HG02870 (cell line): ENCODE results near the gene SEPTIN14.
"Not testable (repeated sequence)": the region's sequence is repeated elsewhere in the genome, so short reads cannot be mapped to it uniquely, and the experiment has no call there.

Source experiments
- ATAC-seq: cut with Tn5 transposase; IDR thresholded peaks from one replicate; pipeline ENCODE4 v1.9.1; 2021; ENCODE audit warnings: mild to moderate bottlenecking, moderate library complexity; ENCODE audit not compliant: unreplicated experiment

The SEPTIN14 gene

DNA sequence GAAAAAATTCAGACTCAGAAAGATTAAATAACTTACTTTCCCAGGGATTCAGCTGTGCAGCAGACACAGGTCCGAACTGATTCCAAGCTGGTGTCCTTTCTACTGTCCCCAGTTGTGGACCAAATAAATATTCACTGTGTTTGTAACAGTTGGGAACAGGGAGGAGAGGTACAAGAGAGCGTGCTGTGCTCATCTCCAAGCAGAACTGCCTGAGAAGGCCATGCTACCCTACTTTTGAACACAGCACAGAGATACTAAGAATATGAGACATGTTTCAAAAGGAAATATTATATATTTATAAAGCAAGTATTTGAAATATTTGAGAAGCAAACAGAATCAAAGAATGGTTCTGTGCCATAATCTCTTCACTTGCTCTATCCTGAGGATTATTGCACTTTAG is at the start of gene SEPTIN14:
SEPTIN14 (minus strand) TSS at position 101 of the 400 bp plus-strand sequence. CDS start 756 bp downstream, outside the sequence.
- not testable (repeated sequence) for ATAC-seq

- ATAC-seq = peak; percentile 97
These were observed 41.6 kb upstream of the SEPTIN14 start for GRCh38 chr7:55903985-55904759.

DNA sequence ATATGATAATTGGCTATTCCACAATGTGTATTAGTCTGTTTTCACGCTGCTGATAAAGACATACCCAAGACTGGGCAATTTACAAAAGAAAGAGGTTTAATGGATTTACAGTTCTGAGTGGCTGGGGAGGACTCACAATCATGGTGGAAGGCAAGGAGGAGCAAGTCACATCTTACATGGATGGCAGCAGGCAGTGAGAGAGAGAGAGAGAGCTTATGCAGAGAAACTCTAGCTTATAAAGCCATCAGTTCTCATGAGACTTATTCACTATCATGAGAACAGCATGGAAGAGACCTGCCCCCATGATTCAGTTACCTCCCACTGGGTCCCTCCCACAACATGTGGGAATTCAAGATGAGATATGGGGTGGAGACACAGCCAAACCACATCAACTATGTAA is 38.5 kb upstream of the SEPTIN14 start:
- ATAC-seq = not testable (repeated sequence)

DNA sequence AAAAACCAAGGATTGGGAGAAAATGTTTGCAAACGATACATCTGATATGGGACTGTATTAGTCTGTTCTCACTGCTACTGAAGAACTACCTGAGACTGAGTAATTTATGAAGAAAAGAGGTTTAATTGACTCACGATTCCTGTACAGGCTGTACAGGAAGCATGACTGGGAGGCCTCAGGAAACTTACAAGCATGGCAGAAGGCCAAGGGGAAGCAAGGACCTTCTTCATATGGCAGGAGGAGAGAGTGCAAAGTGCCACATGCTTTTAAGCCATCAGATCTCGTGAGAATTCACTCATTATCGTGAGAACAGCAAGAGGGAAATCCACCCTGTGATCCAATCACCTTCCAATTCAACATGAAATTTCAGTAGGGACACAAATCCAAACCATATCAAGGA is 35.7 kb upstream of the SEPTIN14 start:
- ATAC-seq = no peak

- no peak for ATAC-seq
These were observed 32.5 kb upstream of the SEPTIN14 start for GRCh38 chr7:55895021-55895420.

GRCh38 chr7:55893940-55894339 is 31.4 kb upstream of the SEPTIN14 start:
- ATAC-seq = no peak

DNA sequence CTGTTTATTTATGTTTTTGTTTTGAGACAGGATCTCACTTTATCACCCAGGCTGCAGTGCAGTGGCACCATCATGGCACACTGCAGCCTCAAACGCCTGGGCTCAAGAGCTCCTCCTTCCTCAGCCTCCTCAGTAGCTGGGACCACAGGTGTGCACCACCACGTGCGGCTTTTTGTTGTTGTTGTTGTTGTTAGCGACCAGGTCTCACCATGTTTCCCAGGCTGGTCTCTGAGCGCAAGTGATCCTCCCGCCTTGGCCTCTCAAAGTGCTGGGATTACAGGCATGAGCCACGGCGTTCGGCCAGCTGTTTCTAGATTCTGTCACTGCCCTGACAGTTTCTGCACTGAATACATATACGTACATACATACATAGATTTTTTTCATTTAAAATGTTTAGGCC is 25.8 kb upstream of the SEPTIN14 start:
- ATAC-seq = not testable (repeated sequence)

DNA sequence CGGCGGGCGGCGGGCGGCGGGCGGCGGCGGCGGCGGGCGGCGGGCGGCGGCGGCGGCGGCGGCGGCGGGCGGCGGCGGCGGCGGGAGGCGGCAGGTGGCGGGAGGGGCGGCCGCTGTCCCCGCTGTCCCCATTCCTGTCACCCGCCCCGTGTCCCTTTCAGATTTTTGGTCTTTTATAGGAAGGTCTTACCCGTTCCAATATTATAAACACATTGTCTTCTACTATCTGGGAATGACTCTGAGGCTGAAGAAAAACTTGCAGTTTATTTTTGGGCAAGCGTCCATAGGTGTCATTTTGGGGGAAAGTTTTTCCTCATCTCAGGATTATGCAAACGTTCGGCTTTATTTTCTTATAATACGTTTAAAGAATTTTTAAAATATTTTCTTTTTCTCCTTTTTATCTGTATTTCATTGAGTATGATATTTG is 25.3 kb upstream of the SEPTIN14 start:
- ATAC-seq = no peak

DNA sequence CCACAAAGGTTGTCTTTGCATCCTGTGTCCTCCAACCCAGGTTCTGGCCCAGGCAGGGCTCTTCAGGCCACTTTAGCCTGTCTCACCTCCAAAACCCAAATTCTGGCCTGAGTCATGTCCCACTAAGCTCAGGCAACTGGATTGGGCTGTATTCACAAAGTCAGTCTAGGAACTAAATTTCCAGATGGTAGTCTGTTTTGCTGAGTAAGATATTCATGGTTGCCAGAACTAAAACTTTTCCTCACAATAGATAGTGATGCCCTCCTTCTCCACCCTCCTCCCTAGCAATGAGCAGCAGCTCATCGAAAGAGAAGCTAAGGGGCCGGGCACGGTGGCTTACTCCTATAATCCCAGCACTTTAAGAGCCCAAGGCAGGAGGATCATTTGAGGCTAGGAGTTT is 21.8 kb upstream of the SEPTIN14 start:
- ATAC-seq = no peak

DNA sequence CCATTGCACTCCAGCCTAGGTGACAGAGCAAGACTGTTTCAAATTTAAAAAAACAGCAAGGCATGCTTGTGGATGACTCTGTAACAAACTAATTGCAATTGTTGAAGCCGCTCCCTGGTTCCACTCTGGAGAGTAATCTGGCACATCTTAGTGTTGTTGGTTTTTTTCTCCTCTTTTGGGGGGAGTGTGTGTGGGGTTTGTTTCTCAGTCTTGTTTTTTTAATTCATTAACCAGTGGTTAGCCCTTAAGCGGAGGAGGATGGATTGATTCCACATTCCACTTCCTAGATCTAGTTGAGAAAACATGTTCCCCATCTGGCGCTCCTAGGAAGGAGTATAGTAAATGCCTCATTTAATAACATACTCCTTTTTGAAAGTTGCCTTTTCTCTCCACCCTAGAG is 16.1 kb upstream of the SEPTIN14 start:
- ATAC-seq = no peak

- no peak for ATAC-seq
These were observed 14.8 kb upstream of the SEPTIN14 start for GRCh38 chr7:55877308-55877707.

DNA sequence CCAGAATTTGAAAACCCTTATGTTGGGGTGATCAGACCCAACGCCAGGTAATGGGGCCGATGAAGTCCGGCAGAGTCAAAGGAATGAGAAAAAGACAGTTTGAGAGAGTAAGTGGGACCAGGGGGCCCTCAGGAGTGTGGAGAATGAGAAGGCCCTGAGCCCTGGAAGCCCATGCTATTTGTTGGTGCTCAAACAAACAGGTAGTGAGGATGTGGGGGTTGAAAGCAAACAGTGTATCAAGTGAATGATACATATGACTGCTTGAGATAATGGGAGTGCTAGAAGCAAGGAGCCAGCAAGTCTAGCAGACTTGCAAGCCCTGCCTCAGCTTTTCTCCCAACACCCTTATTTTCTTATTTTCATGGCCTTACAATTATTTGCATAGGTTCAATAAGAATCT is 11.2 kb upstream of the SEPTIN14 start:
- no peak for ATAC-seq

- no peak for ATAC-seq
These were observed 9.5 kb upstream of the SEPTIN14 start for GRCh38 chr7:55871932-55872485.

DNA sequence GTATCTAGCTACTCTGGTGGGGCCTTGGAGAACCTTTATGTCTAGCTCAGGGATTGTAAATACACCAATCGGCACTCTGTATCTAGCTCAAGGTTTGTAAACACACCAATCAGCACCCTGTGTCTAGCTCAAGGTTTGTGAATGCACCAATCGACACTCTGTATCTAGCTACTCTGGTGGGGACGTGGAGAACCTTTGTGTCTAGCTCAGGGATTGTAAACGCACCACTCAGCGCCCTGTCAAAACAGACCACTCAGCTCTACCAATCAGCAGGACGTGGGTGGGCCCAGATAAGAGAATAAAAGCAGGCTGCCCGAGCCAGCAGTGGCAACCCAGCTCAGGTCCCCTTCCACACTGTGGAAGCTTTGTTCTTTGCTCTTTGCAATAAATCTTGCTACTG is 6.4 kb upstream of the SEPTIN14 start:
- not testable (repeated sequence) for ATAC-seq

DNA sequence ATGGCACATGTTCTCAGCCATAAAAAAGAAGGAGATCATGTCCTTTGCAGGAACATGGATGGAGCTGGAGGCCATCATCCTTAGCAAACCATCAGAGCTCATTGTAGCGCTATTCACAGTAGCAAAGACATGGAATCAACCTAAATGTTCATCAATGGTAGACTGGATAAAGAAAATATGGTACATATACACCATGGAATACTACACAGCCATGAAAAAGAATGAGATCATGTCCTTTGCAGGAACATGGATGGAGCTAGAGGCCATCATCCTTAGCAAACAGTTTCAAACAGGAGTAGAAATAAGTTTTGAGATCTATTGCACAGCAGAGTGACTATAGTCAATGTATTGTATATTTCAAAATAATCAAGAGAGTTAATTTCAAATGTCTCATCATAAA is 17.4 kb downstream of the SEPTIN14 start:
- ATAC-seq = not testable (repeated sequence)

- no peak for ATAC-seq
These were observed 24.0 kb downstream of the SEPTIN14 start for GRCh38 chr7:55838595-55838994.

GRCh38 chr7:55827577-55827976 is 35.0 kb downstream of the SEPTIN14 start:
- no peak for ATAC-seq

DNA sequence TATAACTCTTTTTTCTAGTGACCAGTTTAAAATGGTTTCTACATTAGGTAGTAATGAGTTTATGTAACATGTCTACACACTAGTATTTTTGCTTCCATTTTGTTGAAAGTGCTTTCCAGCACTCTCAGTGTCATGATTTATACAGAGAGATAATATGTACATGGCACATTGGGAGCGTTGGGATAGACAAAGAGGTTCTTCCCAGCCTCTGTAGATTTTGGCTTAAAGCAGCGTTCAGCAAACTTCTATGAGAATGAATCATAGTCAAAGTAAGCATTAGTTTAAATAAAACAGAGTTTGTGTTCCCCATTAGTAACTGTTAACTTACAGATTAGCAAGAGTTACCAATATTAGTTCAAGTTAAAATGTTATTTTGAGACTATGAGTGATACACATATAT is 43.9 kb downstream of the SEPTIN14 start:
- no peak for ATAC-seq

GRCh38 chr7:55797260-55797659 is 65.3 kb downstream of the SEPTIN14 start:
- ATAC-seq = not testable (repeated sequence)

- ATAC-seq = no peak
These were observed 68.0 kb downstream of the SEPTIN14 start for GRCh38 chr7:55794527-55794926.

DNA sequence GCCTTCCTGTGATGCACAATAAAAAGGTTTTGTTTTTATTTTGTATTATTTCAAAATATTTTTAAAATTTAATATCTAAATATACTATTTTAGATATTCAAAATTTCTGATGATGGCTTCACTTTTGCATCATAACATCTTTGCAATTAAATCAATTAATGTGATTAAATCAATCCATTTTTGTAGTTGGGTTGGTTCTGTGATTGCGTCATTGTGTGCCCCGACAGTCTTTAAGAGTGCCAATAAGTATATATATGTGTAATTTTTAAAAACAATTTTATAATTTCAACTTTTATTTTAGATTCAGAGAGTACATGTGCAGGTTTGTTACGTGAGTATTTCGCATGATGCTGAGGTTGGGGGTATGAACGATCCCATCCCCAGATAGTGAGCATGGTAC is 70.5 kb downstream of the SEPTIN14 start:
- ATAC-seq = no peak

GRCh38 chr7:55787796-55788195 is 74.8 kb downstream of the SEPTIN14 start:
- ATAC-seq = no peak

GRCh38 chr7:55786901-55787300 is 75.7 kb downstream of the SEPTIN14 start:
- no peak for ATAC-seq
